A673 (cell line): Measurements from ENCODE around the gene ADIG.

ENCODE experiments used
- EZH2 ChIP-seq: fragments of 200-600 bp; sonication (generic); IDR thresholded peaks from 2 replicates; pipeline ENCODE4 v1.6.1; 2017; ENCODE audit warnings: borderline replicate concordance, low read depth, mild to moderate bottlenecking, mixed read lengths, antibody characterized with exemption, low read length; ENCODE audit not compliant: poor library complexity, severe bottlenecking
- TF ChIP-seq, protein P1 (sequence below): fragments of 300-800, 200-600 bp; sonication (generic); conservative IDR thresholded peaks from 2 replicates; pipeline ENCODE4 v1.5.1; 2017; ENCODE audit warnings: low read depth, mild to moderate bottlenecking, antibody characterized with exemption, low read length, moderate library complexity, mixed read lengths

DNA sequence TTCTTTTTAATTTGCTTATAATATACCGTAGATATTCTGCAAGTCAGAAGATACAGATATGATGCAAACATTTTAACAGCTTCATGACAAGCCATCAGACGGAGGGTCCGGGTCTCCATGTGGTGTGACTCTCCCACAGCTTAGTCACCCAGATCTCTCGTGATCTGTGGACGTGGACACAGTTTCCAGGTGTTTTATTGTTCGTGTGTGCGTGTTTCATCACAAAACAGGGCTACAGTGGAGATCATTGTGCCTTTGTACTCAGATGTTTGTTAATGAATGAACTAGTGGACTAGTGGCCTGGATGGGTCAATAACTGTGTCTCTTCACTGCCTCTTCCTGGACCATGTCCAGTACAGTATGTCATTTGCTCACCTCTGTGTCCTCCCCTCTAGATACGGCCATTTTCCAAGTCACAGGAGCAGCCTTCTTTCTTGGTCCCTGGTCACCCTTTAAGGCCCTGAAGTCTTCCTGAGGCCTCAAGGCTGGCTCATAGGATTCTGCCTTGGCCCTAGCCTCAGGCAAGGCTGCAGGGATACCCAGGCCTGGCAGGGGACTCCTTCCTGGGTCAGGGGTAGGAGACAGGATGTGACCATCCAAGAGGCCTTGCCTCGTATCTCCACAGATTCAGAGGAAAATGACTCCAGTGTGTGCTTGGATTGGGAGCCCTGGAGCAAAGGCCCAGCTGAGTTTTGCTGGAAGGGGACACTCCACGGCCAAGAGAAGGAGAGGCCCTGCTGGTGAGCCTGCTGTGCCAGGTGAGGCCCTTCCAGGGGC is 4.6 kb downstream of the ADIG start:
- TF ChIP-seq, protein P1, sequence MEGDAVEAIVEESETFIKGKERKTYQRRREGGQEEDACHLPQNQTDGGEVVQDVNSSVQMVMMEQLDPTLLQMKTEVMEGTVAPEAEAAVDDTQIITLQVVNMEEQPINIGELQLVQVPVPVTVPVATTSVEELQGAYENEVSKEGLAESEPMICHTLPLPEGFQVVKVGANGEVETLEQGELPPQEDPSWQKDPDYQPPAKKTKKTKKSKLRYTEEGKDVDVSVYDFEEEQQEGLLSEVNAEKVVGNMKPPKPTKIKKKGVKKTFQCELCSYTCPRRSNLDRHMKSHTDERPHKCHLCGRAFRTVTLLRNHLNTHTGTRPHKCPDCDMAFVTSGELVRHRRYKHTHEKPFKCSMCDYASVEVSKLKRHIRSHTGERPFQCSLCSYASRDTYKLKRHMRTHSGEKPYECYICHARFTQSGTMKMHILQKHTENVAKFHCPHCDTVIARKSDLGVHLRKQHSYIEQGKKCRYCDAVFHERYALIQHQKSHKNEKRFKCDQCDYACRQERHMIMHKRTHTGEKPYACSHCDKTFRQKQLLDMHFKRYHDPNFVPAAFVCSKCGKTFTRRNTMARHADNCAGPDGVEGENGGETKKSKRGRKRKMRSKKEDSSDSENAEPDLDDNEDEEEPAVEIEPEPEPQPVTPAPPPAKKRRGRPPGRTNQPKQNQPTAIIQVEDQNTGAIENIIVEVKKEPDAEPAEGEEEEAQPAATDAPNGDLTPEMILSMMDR, result no peak
- no peak for TF ChIP-seq EZH2
